GM18507 (cell line): ENCODE results near the gene KCNJ1.
A peak's percentile ranks its signal among the peaks of the same experiment; 100 is the strongest.

Experiments
- DNase-seq: peaks from one replicate; pipeline ENCODE4 v3.0.0; 2011; ENCODE audit warnings: low read depth; ENCODE audit not compliant: insufficient read length; ENCODE audit errors: extremely low spot score
- FAIRE-seq: peaks from 2 replicates; lab custom pipeline; 2011; peaks lifted over from hg19 to GRCh38; lab: Jason Lieb, UNC

KCNJ1 gene

GRCh38 chr11:128831174-128832120 is 35.6 kb downstream of the KCNJ1 start:
- FAIRE-seq (peak; percentile 92), DNase-seq (peak; percentile 14)

- peak; percentile 73 for FAIRE-seq
- no peak for DNase-seq
These were observed 36.6 kb downstream of the KCNJ1 start for GRCh38 chr11:128830290-128831173.

- DNase-seq = no peak
- no peak for FAIRE-seq
These were observed 38.7 kb downstream of the KCNJ1 start for GRCh38 chr11:128828350-128828749.

GRCh38 chr11:128827191-128827893 is 39.8 kb downstream of the KCNJ1 start:
- DNase-seq = no peak
- FAIRE-seq = no peak

GRCh38 chr11:128825050-128825784 is 41.9 kb downstream of the KCNJ1 start:
- DNase-seq (no peak), FAIRE-seq (no peak)

- DNase-seq (no peak), FAIRE-seq (no peak)
These were observed 42.7 kb downstream of the KCNJ1 start for GRCh38 chr11:128824191-128825049.

GRCh38 chr11:128823753-128824152 is 43.3 kb downstream of the KCNJ1 start:
- no peak for FAIRE-seq
- DNase-seq = no peak

- DNase-seq (no peak), FAIRE-seq (no peak)
These were observed 45.0 kb downstream of the KCNJ1 start for GRCh38 chr11:128822130-128822529.

- FAIRE-seq = no peak
- no peak for DNase-seq
These were observed 45.5 kb downstream of the KCNJ1 start for GRCh38 chr11:128821556-128821955.

- FAIRE-seq (no peak), DNase-seq (no peak)
These were observed 47.9 kb downstream of the KCNJ1 start for GRCh38 chr11:128819198-128819597.

- no peak for DNase-seq
- FAIRE-seq = no peak
These were observed 52.0 kb downstream of the KCNJ1 start for GRCh38 chr11:128814856-128815705.

GRCh38 chr11:128813729-128814128 is 53.4 kb downstream of the KCNJ1 start:
- no peak for FAIRE-seq
- no peak for DNase-seq

GRCh38 chr11:128810784-128811514 is 56.1 kb downstream of the KCNJ1 start:
- FAIRE-seq = no peak
- no peak for DNase-seq

- DNase-seq = no peak
- FAIRE-seq = no peak
These were observed 58.0 kb downstream of the KCNJ1 start for GRCh38 chr11:128809128-128809527.

- DNase-seq (no peak), FAIRE-seq (no peak)
These were observed 59.2 kb downstream of the KCNJ1 start for GRCh38 chr11:128807909-128808308.

- FAIRE-seq = no peak
- no peak for DNase-seq
These were observed 60.4 kb downstream of the KCNJ1 start for GRCh38 chr11:128806506-128807261.
